Activated T-cell treated with anti-CD3 and anti-CD28 coated beads, Interleukin-2, amount 50 U/mL, for 1 hour (primary cell): ENCODE measurements around the gene SKP2.
"Not testable (repeated sequence)": the region's sequence is repeated elsewhere in the genome, so short reads cannot be mapped to it uniquely, and the experiment has no call there.

Experiments
- DNase-seq: peaks from one replicate; pipeline ENCODE4 v3.0.0-alpha.2; 2020

Gene SKP2

DNA sequence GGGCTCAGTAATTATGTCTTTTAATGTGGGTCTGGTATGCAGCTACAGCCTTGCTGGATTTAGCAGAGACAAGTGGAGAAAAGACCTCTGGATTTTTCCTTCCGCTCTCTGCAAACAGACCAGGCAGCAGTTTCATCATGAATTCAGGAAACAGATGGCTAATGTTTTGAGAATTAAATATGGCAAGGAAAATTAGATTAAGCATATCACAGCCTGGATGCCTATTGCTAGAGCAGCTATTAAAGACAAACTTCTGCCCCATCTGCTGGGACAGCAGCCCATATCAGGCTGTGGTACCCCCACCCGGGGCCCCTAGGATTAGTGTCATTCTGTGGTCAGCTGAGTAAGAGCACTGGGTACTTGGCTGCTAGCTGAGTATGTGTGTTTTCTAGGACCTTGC lies 6.2 kb downstream of the SKP2 start:
- no peak for DNase-seq

DNA sequence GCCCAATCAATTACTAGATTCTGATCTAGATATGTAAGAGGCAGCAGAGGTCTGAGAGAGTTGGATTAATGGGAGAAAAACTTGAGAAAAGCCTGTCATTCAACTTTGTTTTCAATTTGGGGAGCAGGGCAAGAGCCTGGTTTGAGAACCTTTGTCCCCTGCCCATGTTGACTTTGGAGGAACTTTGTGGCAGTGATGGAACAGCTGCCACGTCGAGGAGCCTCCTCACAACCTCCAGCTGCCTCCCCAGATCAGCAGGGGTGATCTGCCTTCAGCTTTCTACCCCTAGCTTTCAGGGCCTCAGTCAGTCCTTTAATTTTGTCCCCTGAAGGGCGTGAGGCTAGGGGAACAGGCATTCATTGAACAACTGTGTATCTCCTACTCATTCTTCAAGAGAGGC lies 8.7 kb downstream of the SKP2 start:
- DNase-seq = no peak

DNA sequence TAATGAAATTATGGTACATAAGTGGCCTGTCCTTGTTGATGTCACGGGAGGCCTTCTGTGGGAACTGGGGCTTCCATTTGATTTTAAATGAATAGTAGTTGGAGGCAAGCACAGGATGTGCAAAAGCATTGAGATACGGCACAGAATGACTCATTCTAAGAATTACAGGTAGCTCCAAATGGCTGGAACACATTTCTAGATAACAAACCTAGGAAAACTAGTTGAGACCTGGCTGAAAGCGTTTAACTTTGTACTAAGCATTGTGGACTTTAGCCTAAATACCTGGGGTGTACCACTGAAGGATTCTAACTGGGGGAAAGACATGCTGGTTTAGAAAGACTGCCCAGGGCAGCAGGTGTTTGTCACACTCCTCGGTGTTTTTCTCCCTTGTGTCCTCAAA lies 9.4 kb downstream of the SKP2 start:
- no peak for DNase-seq

DNA sequence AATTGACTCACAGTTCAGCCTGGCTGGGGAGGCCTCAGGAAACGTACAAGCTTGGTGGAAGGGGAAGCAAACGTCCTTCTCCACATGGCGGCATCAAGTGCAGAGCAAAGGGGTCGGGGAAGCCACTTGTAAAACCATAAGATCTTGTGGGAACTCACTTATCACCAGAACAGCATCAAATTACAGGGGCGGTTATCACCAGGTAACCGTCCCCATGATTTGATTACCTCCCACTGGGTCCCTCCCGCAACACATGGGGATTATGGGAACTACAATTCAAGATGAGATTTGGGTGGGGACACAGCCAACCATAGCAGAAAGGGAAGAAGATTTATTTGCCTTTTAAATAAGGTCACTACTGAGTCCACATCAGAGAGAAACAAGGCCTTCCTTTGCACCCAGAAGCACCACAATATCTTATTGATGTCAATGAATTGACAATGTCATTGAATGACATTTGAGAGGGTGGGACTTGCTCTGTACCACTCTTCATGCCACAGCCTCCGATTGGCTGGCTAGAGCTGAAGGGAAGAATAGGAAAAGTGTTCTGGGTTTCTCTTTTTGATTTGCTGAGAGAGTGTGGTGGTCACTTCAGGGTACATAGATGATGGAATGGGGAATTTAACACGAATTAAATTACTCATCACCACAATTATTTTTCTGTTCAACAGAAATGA lies 11.0 kb downstream of the SKP2 start:
- DNase-seq = no peak

DNA sequence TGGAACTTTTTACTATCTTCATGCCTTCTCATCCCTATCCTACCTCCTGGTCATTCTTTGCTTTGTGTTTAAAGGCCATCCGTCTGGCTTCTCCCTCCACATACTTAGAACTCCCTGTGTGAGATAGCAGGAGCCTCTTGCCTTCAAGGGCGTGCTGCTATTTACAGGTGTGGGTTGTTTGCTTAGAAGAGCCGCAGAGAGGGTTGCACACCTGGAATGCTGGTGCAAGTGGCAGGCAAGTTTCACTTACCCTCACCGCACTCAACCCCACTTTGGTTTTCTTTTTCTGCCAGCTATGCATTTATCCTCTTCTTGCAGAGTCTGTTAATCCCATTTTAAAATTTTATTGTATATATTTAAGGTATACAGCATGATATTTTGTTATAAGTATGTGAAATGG lies 12.6 kb downstream of the SKP2 start:
- DNase-seq = no peak

DNA sequence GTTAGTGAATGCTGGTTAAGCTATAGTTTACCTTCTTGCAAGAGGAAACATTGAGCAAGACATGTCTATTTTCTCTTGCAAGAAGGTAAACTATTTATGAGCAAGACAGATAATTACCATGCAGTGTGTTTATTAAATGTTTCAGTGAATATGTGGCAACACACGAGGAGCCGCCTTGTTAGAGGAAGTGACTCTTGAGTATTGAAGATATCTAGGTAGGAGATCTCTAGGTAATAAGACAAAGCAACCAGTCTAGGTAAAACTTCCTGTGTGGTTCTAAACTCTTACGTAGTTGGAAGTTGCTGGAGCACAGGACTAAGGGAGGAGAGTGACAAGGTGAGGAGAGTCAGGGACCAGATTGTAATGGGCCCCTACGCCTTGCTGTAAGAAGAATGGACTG lies 16.8 kb downstream of the SKP2 start:
- DNase-seq = no peak

DNA sequence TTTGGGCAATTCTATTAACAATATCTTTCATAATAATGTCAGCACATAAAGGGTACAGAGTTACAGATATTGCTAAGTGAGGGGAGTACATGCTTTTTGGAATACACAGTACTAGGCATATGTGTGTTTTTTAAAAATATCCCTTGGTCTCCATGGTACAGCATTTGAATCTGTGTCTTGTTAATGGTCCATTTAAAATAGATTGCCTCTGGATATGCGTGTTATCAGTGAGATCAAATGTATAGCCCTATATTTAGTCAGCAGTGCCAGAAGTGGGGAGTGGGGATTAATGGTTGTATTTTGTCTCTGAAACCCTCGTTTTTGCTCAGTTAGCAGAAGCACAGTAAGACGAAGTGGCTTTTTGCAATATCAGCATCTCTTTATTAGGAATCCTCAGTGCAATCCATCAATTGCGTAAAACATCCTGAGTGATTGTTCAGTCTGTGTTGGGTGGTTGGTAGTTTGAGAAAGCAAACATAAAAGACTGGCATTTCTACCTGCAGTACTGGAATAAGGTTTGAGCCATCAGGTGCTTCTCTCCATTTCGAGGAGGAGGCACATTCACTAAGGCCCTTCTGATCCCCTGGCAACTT lies 19.0 kb downstream of the SKP2 start:
- DNase-seq = no peak

DNA sequence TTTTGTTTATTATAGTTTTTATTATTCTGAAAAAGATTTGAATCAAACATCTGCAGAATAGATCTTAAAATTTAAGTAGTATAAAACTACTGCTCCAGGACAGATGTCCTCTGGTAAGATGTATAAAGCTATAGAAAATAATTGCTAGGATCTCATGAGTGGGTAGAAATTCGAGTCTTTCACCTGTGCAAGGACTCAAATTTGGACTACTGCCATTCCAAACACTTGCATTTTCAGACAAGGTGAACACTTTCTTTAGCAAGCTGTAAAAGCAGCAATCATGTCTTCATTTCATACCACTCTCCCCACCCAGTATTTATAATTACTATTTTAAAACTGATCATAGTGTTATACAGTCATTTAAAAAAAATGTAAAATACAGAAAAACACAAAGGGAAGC lies 20.7 kb downstream of the SKP2 start:
- no peak for DNase-seq

DNA sequence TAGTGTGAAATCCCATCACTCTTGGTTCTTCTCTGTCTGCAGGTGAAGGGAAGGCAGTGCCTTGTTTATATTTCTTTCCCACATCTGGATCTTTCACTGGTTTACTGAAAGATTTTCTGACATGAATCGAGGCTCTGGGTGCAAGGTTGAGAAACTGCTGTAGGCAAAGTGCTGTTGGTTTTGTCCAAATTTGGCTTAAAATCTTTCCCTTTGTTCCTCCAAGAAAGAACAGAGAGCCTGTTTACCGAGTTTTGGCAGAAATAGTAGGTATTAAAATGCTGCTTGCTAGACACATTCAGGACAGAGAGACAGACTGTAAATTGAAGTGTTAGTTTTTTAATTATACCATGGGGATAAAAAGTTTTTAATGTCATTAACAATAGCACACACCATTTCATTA lies 21.5 kb downstream of the SKP2 start:
- DNase-seq = no peak

DNA sequence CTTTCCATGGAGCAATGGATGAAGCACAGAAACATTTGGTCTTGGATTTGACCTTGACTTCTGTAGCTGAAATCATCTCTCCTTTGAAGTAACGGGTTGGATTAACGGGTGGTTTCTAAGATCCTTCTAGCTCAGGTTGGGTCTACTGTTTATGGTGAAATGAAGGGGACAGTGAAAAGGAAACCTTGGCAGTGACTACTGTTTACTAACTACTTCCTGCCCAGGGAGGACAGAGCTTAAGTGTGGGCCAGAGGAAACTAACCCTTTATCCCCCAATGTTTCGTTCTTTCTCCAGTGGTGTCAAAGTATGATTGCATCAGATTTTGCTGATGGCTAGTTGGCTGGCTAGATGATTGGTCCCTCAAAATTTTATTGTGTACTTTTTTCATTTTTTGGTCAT lies 22.2 kb downstream of the SKP2 start:
- no peak for DNase-seq

DNA sequence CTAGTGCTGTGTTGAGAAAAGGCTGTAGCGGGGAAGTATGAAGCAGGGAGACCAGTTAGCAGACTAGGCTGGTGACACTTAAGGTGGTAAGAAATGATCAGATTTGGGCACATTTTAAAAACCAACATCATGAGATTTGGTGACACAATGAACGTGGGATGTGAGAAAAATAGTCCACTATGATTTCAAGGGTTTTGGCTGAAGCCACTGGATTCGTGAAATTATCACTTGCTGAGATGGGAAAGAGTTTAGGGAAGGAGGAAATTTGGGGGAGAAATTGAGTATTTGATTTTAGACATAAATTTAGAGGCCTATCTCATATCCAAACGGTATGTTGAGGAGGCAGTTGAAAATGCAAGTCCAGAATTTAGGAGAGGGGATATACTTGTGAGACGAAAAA lies 23.1 kb downstream of the SKP2 start:
- DNase-seq = no peak

DNA sequence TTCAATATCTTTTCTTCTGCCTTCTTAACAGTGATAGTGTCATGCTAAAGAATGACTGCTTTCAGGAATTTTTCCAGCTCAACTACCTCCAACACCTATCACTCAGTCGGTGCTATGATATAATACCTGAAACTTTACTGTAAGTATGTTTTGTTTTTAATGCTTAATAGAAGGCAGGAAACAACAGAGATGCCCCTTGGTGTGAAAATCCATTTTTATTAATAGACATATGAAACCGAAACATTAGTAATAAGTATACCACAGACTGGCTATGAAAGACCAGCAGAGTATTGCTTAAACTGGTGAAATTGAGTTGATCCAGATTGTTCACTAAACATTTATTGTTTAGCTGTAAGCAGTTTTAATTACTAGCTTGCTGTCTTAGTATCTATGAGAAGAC lies 25.2 kb downstream of the SKP2 start:
- no peak for DNase-seq

DNA sequence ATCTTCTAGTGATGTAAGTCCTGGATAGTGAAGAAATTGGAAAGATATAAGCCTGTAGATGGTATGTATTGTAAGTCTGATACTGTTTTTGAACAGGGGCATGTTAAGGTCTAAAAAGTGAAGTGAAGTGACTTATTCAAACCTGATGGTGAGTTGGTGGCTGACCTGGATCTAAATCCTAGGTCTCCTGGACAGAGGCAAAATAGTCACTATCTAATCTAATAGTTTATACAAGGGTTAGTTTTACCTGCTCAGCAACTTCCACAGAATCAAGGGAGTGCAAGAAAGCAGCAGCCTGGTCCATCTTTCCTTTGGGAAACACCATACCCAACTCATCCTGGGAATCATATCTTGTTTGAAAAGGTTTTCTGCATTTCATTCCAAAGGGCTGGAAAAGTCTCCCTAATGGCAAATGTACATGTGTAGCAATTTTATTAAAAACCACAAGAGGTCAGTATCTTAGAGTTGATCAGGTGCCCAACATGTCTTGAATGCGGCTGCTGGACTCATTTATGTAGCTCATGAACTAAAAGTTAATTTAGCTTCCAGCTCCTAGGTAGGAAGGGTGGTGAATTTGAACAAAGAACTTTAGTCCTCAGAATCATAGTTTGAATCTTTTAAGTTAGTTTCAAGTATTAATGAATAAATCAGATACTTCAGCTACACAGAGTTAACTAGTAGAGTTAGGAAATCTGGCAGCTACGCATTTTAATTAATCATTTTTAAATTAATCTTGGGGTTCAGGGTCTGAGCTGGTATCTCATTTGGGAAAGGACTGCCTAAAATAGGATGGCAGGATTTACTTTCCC lies 26.0 kb downstream of the SKP2 start:
- no peak for DNase-seq

DNA sequence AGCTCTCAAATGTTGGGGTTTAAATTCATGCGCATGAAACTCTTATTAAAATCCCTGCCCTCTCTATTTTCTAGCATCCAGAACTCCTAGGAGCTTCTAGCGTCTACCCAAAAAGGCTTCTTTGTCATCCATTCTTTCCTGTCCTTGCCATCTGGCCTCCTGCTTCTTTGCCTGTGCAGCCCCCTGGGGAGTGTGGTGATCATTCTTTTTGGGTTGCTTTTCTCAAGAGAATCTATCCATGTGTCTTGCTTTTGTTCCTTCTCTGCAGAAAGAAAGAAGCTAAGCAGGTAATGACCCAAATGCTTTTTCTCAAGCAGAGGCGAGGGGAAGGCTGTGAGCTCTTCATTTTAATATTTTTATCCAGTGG lies 26.6 kb downstream of the SKP2 start:
- DNase-seq = no peak

DNA sequence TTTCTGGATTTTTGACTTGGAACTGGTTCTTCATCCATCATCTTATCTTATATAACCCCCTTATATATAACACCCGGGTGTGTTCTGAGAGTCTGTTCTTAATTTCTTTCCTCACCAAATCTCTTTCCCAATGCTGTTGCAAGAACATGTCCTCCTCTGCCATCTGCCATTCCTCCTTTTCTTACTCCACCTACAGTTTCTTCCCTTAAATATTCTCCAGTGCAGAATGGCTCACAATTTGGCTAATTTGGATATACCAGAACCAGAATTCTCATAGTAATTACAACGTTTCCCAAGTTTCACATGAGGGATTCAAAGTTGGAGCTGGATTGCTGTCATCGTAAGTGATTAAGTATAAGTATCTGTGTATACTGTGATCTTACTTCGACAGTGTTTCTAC lies 28.0 kb downstream of the SKP2 start:
- DNase-seq = no peak

DNA sequence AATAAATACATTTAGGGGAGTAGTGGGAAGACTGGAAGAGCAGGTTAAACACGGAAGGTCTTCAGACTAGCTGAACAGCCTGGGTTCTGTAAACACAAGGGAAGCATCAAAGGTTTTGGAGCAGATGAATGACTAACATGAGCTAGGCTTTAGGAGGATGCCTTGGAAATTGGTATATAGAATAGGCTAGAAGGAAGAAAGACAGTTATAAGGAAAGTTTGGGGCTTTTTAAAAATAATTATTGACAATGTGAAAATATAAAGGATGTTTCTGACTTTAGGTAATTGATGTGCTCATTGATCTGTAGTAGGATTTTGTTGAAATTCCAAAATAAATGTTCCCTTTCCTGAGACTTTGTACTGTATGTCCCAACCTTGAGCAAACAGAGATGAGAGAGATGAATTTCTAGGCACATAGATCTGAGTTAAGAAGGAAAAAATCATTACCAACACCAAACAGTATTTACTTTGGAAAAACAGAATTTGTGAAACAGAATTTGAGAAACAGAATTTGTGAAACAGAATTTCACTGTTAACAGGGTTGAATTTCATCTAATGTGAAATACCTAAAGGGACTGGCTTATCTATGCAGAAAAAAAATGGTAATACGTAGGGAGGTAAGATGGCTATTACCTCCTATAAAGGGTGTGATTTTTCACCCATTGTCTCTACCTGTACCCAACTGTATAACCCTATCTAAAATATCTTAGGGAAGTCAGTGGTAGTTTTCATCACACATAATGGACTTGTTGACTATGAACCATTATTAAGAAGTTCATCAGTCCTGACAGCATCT lies 28.8 kb downstream of the SKP2 start:
- DNase-seq = no peak

DNA sequence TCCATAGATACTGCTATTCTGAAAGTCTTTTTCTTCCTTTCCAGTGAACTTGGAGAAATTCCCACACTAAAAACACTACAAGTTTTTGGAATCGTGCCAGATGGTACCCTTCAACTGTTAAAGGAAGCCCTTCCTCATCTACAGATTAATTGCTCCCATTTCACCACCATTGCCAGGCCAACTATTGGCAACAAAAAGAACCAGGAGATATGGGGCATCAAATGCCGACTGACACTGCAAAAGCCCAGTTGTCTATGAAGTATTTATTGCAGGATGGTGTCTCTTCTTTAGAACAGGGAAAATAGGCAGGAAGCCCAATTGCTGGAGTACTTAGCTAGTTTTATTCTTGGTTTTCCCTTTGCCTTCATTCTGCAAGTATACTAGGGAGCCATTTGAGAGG lies 29.9 kb downstream of the SKP2 start:
- DNase-seq = no peak

DNA sequence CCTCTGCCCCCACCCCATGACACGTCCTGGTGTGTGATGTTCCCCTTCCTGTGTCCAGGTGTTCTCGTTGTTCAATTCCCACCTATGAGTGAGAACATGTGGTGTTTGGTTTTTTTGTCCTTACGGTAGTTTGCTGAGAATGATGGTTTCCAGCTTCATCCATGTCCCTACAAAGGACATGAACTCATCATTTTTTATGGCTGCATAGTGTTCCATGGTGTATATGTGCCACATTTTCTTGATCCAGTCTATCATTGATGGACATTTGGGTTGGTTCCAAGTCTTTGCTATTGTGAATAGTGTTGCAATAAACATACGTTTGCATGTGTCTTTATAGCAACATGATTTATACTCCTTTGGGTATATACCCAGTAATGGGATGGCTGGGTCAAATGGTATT lies 32.5 kb downstream of the SKP2 start:
- DNase-seq = not testable (repeated sequence)

DNA sequence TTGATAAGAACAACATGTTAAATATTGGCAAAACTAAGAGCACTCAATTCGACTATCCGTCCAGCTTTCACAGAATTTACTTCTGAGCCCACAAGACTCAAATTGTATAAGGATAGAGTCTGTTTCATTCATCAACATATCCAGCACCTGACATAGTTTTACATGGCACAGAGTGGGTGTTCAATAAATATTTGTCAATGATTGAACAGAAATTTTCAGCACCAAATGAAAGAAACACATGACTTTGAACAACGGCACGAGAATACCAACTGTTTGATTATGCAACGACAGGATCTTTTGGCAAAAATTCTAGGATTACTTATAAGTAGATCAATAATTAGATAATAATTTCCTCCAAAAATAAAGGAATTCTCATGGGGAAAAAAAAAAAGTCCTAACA lies 41.8 kb downstream of the SKP2 start:
- DNase-seq = no peak

DNA sequence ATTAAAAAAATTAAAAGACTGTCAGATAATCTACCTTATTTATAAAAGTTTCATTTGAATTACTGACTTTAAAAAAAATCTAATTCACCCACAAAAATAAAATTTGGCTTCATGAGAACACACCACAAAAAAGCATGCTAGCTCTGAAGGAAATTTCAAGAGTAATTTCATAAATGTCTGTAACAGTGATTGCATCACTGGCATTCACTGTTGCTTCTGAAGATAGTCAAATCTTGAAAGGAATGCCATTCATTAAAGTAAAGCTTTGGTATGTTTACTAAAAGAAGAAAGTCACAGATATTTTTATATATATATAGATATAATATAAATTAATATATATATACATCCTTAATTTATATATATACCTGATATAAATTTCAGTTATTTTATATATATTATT lies 46.4 kb downstream of the SKP2 start:
- no peak for DNase-seq

DNA sequence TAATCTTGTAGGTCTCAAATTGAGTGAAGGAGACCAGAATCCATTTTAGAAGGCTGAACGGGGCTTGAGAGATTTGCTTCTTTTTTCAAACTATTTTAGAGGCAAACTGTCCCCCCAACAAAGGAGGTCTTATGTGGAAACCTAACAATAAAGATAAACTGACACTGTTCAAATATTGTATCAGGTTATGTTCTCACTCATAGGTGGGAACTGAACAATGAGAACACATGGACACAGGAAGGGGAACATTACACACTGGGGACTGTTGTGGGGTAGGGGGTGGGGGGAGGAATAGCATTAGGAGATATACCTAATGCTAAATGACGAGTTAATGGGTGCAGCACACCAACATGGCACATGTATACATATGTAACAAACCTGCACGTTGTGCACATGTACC lies 46.9 kb downstream of the SKP2 start:
- not testable (repeated sequence) for DNase-seq

DNA sequence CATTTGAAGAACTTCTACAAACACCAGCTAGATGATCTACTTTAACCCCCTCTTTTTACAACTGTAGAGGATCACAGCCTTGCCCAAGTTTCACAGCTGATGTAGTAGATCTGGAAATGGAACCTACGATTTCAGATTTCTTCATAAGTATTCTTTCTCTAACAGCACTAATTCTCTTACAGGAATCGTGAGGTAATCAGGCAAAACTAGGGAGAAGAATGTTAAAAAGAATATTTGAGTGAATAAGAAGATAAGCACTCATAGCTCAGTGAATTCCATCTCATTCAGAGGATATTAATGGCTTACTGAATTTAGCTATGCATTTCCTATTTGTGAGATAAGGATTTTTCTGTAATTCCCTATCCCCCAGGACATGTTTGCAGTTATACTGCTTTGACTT lies 47.7 kb downstream of the SKP2 start:
- no peak for DNase-seq

DNA sequence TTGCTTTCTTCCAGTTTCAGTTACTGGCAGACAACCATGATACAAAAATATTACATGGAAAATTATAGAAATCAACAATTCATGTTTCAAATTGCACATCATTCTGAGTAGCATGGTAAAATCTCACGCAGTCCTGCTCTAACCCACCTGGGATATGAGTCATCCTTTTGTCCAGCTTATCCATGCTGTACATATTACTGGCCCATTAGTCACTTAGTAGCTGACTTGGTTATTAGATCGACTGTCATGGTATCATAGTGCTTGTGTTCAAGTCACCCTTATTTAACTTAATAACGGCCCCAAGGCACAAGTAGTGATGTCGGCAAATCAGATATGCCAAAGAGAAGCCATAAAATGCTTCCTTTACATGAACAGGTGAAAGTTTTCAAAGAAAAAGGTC lies 48.6 kb downstream of the SKP2 start:
- DNase-seq = no peak

DNA sequence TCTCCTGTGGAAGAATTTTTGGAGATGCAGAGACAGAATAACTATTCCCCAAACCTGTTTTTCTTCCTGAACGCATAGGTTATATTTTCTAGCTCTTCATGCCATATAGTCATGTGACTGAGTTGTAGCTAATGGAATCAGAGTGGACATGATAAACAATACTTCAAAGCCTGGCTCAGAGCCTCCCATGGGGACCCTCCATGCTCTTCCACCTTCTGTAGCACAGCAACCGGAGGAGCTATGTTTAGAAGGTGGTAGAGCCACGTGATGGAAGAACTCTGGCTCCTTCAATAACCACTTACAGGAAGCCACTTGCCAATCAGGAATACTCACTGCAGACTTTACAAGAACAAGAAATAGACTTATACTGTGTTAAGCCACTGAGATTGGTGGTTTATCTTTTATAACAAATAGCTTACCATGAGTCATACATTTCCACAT lies 50.6 kb downstream of the SKP2 start:
- no peak for DNase-seq
